GM13977 (cell line): ENCODE measurements around the gene ANKS1A.

Source experiments
- DNase-seq: peaks from one replicate; pipeline ENCODE4 v3.0.0; 2012; ENCODE audit warnings: low spot score
- in situ Hi-C: fragments of 300-500 bp; cut with MboI; formaldehyde crosslinking; loops from one replicate; pipeline ENCODE4 v1.12.0; 2022; ENCODE audit warnings: low sequenced_read_pairs, low pct_unique_long_range_greater_than_20kb, mixed read lengths, inconsistent platforms; ENCODE audit not compliant: unreplicated experiment
- TF ChIP-seq, protein P1 (sequence below): IDR thresholded peaks from 2 replicates; pipeline ENCODE4 v1.5.1; 2012; ENCODE audit warnings: mild to moderate bottlenecking, control low read depth; ENCODE audit not compliant: insufficient read depth; ENCODE audit errors: extremely low read depth, missing control alignments

Gene ANKS1A

DNA sequence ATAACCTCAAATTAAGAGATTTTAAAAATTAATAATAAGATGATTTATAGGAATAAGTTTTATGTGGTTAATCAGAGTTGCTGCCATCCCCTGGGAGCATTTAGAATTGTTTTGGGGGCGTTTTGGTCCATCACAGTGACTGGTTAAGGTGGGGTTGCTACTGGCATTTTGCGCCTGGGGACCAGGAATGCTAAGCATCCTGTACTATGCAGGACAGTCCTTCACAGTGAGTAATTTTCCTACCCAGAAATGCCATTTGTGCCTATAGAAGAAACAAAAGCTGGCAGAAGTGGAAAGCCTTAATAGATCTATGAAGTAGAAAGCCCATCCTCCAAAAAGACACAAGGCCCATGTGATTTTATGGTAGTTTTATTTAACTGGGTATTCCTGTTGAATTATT is 118.0 kb downstream of the ANKS1A start:
- no peak for DNase-seq
- in situ Hi-C loops = no loop called here
- TF ChIP-seq, protein P1, sequence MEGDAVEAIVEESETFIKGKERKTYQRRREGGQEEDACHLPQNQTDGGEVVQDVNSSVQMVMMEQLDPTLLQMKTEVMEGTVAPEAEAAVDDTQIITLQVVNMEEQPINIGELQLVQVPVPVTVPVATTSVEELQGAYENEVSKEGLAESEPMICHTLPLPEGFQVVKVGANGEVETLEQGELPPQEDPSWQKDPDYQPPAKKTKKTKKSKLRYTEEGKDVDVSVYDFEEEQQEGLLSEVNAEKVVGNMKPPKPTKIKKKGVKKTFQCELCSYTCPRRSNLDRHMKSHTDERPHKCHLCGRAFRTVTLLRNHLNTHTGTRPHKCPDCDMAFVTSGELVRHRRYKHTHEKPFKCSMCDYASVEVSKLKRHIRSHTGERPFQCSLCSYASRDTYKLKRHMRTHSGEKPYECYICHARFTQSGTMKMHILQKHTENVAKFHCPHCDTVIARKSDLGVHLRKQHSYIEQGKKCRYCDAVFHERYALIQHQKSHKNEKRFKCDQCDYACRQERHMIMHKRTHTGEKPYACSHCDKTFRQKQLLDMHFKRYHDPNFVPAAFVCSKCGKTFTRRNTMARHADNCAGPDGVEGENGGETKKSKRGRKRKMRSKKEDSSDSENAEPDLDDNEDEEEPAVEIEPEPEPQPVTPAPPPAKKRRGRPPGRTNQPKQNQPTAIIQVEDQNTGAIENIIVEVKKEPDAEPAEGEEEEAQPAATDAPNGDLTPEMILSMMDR = no peak

DNA sequence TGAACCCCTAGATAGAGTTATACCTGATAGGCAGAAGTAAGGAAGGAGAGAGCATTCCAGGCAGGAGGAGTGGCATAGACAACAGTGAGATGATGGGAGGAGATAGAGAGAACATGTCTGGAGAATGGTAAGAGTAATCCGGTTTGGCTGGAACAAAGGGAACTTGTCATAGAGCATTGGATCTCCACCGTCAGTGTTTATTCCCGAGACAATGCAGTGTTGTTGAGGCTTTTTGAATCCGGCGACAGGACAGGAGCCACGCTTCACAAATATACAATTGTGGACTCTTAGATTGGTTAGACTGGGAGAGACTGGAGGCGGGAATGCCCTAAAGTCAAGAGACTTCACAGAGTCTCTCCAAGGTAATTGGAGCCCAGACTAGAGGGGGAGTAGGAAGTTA is 119.8 kb downstream of the ANKS1A start:
- TF ChIP-seq, protein P1 = no peak
- DNase-seq = no peak
- in situ Hi-C loops = no loop called here

DNA sequence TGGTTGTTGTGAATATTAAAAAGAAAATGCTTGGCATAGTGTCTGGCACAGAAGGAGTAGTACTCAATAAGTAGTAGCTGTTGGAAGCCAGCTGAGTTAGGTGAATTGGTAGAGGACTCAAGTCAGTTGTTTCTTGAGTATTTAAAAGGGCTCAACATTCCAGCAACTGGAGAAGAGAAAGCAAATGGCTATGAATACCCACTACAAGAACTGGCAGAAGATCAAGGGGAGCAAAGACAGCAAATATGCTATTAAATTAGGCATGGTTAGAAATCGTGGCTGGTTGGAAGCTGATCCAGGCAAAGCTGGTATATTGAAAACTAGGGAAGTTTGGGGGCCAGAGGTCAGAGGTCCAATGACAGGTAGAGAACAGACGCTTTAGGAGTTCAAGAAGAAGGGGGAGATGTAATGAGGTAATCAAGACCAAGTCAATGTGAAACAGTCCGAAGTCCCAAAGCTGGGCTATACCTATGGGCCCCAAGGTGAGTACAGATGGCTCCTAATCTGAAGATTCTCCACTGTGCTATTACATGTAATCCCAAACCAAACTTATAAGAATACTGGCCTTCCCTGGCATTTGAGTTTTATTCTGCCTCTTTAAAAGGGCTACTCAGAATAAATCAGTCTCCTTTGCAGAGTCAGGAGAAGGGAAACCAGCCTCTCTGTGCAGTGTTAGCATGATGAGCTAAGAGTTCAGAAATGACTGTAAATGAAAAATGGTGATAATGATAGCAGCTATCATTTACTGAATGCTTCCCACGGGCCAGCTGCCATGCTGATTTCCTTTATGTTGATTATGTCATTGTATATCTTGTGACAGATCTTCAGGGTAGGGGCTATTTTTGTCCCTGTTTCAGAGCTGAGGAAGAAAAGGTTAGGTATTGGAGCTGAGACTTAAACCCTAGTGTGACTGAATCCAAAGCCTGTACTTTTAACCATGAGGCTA is 122.3 kb downstream of the ANKS1A start:
- peak; percentile 73 for DNase-seq
- TF ChIP-seq, protein P1 = no peak
- in situ Hi-C loops = no loop called here

DNA sequence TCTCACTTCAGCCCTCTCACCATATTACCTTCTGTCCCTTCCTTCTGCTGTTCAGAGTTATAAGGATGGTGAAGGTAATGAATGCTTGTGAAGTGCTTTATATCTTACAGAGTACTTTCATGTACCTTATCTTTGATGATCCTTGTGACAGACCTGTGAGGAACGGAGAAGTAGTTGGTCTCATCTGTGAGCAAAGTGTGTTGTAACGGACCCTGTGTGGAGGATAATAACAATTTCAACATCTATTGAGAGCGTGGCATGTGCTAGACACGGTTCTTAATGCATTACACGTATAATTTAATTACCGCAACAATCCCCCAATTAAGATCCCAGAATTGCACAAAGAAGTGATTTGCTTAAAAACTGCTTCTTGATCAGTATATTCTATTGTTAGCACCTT is 124.6 kb downstream of the ANKS1A start:
- no peak for DNase-seq
- in situ Hi-C loops = no loop called here
- TF ChIP-seq, protein P1 = no peak

DNA sequence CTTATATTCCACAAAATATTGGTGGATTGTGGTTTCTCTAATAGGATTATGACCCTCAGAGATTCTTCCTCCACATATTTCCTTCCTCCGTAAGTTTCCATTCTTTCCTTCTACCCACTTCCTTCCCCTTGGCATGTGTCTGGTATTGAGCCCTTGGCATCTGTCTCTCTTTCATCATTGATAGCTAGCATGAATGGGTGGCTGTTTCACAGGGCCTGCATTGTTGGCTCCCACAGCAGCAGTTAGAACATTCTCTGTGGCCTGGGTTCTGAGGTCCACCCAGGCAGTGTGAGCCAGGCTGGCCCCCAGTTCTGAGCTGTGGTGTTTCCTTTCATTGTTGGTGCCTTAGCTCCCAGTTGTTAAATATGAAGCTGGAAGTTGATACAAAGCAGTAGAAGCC is 125.3 kb downstream of the ANKS1A start:
- in situ Hi-C loops = no loop called here
- DNase-seq = no peak
- TF ChIP-seq, protein P1 = no peak

DNA sequence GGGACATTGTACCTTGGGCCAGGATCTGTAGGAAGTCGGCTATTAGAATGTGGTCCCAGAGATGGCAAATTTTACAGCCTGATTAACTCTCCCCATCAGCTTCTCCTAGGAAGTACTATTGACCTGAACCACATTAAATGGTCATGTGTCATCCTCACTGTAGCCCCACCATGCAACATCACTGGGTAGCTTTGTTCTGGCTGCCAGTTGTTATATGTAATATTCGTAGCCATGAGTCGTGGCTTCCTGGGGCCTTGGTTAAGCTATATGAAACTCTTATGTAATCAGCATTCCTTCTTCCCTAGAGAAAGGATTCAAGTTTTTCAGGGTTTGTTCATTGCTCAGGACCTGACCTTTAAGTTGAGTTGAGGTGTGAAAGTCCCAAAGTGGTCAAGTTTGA is 125.7 kb downstream of the ANKS1A start:
- no peak for DNase-seq
- in situ Hi-C loops = no loop called here
- TF ChIP-seq, protein P1 = no peak
